HS-27A (cell line): ENCODE measurements around the gene ZNF57.
"Not testable (repeated sequence)": the region's sequence is repeated elsewhere in the genome, so short reads cannot be mapped to it uniquely, and the experiment has no call there.

ENCODE experiments used
- DNase-seq: peaks from one replicate; pipeline ENCODE4 v3.0.0-alpha.2; 2012; ENCODE audit warnings: low read depth, missing footprints

The ZNF57 gene

DNA sequence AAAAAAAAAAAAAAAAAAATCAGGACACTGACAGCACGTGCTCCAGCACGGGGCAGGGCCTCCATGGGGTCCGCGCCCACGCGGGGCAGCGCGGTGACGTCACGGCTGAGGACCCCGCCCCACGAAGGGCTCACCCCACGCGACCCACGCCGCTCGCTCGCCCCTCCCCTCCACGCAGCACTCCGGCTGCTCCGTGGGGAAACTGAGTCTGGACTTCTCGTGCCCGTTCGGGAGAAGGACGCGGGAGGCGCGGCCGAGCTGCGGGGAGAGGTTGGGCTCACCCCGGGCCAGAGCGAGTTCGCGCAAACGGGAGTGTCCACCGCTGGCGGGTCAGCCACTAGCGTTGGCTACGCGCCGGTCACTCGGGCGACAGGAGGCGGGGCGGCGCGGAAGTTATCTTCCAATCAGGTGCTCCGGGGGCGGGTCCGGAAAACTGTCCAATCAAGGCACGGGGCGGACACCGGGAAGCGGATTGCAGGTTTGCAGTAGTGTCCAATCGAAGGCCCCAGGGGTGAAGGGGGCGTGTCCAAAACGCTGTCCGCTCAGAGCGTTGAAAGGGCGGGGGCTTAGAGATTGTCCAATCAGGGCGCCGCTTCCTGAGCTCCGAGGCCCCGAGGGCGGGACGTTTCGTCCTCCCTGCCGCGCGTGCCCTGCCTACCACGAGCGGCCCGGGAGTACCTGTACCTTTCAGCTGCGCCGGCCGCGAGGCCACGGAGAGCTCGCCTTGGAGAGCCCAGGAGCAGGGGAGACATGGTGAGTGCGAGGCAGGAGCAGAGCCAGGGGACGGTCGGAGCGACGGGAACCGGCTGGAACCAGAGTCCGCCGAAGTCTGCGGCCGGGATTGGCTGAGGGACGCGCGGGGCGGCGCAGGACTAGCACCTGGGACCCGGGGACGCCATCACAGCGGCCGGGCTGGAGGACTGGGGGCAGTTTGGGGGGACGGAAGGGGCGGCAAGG lies at the start of gene ZNF57:
Gene ZNF57 (plus strand): TSS at position 633 of the 957 bp plus-strand sequence. CDS start 118 bp downstream, at position 751.
- peak; percentile 94 for DNase-seq

DNA sequence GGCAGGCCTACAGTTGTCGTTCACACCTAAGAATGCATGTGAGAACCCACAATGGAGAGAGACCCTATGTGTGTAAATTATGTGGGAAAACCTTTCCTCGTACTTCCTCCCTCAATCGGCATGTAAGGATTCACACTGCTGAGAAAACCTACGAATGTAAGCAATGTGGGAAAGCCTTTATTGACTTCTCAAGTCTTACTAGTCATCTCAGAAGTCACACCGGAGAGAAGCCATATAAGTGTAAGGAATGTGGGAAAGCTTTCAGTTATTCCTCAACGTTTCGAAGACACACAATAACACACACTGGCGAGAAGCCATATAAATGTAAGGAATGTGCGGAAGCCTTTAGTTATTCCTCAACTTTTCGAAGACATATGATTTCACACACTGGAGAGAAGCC lies 48.1 kb upstream of the ZNF57 start:
- no peak for DNase-seq

- DNase-seq = no peak
Measured at GRCh38 chr19:2853015-2853606, 47.6 kb upstream of the ZNF57 start.

DNA sequence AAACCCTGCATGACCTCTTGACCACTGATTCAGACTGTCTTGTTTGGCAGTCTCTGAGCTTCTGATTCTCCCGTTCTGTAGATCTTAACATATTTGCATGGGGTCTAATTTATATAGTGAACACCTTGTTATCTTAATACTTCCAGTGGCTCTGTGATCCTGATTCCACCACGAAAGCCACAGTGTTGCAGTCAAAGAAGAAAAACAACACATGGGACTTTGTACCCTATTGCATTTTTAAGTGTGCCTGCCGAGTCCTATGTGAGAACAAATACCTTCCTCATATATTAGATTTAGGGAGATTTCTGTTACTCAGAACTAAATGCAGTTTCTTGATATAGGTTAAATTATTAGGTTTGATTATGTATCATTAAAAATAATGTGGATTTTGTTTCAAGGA lies 45.9 kb upstream of the ZNF57 start:
- no peak for DNase-seq

DNA sequence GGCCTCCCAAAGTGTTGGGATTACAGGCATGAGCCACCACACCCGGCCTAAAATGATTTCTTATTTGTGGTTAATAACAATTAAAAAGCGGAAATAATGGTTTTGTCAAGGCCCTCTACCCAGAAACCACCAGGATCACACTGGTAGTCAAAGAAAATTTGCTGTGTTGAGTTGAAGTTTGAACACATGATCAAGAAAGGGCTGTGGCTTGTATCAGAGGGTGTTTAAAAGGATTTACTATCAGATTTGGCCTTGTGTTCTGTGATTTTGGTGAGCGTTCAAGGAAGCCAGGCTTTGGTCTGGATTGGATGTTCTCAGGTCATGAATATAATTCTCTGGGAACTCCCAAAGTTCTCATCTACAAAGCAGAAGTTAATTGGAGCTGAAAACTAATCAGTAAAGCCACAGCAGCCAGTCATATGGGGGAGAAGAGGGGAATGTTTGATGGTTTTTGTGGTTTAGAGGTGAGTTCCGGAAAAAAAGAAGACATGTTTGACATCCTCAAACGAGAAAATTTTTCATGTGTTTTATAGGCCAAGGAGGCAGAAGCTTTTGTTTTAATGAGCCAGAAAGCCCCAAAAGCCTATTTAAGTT lies 44.2 kb upstream of the ZNF57 start:
- no peak for DNase-seq

DNA sequence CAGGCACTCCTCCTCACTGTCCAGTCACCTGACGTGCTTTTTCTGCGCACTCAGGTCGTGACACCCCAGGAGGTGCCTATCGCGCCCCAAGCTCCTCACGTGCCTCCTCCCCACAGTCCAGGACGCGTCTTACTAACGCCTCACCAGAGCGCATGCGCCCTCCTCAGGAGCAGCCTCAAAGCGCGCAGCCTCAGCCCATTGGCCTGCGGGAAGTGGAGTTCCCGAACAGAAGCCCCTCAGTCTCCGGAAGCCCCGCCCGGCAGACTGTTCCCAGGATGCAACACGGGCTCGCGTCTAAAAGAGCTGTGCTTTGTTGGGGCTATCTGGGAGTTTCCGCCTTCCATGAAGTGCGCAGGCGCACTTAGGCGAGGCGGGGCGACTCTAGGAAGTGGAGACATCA lies 41.9 kb upstream of the ZNF57 start:
- no peak for DNase-seq

DNA sequence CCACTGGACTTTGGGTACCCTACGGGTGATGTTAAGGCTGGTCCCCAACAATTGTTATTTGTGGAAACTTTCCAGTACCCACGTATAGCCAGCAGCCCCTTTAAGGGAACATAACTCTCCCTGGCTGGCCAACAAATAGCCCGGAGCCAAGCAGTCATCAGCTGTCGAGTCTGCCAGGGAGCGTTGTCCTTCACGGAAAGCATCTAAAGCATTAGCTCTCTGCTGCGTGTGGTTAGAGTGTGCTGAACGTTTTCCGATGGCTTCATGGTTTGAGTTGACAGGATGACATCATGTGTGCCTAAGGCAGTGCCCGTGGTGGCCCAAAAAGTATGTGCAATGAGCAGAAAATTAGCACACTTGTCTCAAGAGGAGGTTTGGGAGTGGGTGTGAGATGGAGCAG lies 36.9 kb upstream of the ZNF57 start:
- DNase-seq = no peak

GRCh38 chr19:2865334-2866100 lies 35.2 kb upstream of the ZNF57 start:
- DNase-seq = no peak

GRCh38 chr19:2866495-2867024 lies 34.2 kb upstream of the ZNF57 start:
- no peak for DNase-seq

GRCh38 chr19:2867025-2867991 lies 33.4 kb upstream of the ZNF57 start, which contains the start of gene ZNF556:
ZNF556 (plus strand) TSS chr19:2867335; CDS start chr19:2867422, 87 bp downstream.
- DNase-seq = no peak

- DNase-seq = no peak
Measured at GRCh38 chr19:2869618-2870017, 31.1 kb upstream of the ZNF57 start.

DNA sequence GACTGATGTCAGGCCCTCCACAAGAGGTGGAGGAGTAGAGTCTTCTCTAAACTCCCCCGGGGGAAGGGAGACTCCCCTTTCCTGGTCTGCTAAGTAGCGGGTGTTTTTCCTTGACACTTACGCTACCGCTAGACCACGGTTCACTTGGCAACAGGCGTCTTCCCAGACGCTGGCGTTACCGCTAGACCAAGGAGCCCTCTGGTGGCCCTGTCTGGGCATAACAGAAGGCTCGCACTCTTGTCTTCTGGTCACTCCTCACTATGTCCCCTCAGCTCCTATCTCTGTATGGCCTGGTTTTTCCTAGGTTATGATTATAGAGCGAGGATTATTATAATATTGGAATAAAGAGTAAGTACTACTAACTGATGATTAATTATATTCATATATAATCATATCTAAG lies 28.6 kb upstream of the ZNF57 start:
- DNase-seq = not testable (repeated sequence)

DNA sequence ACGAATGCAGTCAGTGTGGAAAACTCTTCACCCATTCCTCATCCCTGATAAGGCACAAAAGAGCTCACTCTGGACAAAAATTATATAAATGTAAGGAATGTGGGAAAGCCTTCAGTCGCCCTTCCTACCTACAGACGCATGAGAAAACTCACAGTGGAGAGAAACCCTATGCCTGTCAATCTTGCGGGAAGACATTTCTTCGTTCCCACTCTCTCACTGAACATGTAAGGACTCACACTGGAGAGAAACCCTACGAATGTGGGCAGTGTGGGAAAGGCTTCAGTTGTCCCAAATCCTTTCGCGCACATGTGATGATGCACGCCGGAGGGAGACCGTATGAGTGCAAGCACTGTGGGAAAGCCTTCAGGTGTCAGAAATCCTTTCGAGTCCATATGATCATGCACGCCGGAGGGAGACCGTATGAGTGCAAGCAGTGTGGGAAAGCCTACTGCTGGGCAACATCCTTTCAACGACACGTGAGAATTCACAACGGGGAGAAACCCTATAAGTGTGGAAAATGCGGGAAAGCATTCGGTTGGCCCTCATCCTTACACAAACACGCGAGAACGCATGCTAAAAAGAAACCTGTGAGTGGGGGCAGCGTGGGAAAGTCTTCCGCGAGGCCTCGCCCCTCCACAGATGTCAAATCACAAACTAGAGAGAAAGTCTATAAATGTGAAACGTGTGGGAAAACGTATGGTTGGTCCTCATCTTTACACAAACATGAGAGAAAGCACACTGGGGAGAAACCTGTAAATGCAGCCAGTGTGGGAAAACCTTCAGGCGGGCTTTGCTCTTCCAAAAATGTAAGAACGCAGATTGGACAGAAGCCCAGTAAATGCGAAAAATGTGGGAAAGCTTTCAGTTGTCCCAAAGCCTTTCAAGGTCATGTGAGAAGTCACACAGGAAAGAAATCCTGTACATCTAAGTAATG lies 23.1 kb upstream of the ZNF57 start:
- no peak for DNase-seq

- DNase-seq = no peak
Measured at GRCh38 chr19:2883686-2884439, 16.9 kb upstream of the ZNF57 start.

GRCh38 chr19:2885736-2886135 lies 15.0 kb upstream of the ZNF57 start:
- DNase-seq = no peak

GRCh38 chr19:2887391-2887914 lies 13.3 kb upstream of the ZNF57 start:
- no peak for DNase-seq

- DNase-seq = no peak
Measured at GRCh38 chr19:2888731-2889224, 11.9 kb upstream of the ZNF57 start.

DNA sequence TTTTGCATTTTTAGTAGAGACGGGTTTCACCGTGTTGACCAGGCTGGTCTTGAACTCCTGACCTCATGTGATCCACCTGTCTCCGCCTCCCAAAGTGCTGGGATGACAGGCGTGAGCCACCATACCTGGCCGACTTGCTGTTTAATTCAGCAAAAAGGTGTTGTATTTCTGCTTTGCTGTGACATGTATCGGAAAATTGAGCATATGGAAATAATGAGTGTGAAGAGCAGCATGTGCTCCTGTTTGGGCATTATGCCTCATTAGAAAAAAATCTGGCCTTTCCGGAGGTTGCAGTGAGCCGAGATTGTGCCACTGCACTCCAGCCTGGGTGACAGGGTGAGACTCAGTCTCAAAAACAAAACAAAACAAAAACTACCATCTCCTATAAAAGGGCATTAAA lies 10.2 kb upstream of the ZNF57 start:
- not testable (repeated sequence) for DNase-seq
